Measurements from ENCODE around the gene ZFYVE21.

DNA sequence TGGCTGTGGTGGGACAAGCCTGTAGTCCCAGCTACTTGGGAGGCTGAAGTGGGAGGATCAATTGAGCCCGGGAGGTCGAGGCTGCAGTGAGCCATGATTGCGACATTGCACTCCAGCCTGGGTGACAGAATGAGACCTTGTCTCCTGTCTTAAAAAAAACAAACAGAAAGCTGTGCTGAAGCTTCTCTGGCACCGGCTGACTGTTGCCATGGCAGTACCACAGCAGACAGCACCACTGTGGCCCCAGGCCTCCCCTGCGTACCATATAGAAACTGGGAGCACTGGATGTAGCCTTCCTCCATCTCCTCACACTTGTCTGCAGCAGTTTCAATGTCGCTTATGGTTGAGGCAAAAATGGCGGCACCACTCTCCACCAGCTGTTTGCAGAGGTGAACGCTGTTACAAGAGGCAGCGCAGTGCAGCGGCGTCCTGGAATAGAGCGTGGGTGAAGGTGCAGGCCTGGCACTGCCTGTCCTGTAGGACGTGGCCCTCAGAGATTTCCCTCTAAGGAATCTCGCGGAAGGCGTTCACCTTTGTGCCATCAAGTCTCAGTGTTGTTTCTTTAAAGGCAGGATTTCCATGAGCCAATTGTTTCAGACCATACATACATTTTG is 21.9 kb downstream of the ZFYVE21 start:
- TF ChIP-seq POLR2AphosphoS5 (IDR thresholded peaks at IDR 0.05; ENCODE audit: low read depth) (no peak), GABPA (IDR thresholded peaks at IDR 0.05; ENCODE audit: low read depth) (no peak)
- TF ChIP-seq, protein P1, sequence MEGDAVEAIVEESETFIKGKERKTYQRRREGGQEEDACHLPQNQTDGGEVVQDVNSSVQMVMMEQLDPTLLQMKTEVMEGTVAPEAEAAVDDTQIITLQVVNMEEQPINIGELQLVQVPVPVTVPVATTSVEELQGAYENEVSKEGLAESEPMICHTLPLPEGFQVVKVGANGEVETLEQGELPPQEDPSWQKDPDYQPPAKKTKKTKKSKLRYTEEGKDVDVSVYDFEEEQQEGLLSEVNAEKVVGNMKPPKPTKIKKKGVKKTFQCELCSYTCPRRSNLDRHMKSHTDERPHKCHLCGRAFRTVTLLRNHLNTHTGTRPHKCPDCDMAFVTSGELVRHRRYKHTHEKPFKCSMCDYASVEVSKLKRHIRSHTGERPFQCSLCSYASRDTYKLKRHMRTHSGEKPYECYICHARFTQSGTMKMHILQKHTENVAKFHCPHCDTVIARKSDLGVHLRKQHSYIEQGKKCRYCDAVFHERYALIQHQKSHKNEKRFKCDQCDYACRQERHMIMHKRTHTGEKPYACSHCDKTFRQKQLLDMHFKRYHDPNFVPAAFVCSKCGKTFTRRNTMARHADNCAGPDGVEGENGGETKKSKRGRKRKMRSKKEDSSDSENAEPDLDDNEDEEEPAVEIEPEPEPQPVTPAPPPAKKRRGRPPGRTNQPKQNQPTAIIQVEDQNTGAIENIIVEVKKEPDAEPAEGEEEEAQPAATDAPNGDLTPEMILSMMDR (IDR thresholded peaks at IDR 0.05; ENCODE audit: insufficient read depth, low read length): no peak

Measured in HL-60 (cell line).